Upper lobe of left lung (tissue), 4 donors: ENCODE results near the gene ST3GAL4.

ENCODE experiments used
- POLR2AphosphoS5 ChIP-seq, 2 donors: sonication (generic); formaldehyde crosslinking; IDR thresholded peaks; one replicate each; pipeline ENCODE4 v1.5.1; 2017; ENCODE audit warnings: antibody characterized with exemption in 2 of 2
- TF ChIP-seq, protein P1 (sequence below), 6 experiments: fragments of 450-650 bp in 4 of 6; fragments of 200-600 bp in 2 of 6; sonication (generic) in 2 of 6; IDR thresholded peaks; one replicate each; pipeline ENCODE4 v1.5.1; 2016 to 2019; ENCODE audit warnings: antibody characterized with exemption in 6 of 6

DNA sequence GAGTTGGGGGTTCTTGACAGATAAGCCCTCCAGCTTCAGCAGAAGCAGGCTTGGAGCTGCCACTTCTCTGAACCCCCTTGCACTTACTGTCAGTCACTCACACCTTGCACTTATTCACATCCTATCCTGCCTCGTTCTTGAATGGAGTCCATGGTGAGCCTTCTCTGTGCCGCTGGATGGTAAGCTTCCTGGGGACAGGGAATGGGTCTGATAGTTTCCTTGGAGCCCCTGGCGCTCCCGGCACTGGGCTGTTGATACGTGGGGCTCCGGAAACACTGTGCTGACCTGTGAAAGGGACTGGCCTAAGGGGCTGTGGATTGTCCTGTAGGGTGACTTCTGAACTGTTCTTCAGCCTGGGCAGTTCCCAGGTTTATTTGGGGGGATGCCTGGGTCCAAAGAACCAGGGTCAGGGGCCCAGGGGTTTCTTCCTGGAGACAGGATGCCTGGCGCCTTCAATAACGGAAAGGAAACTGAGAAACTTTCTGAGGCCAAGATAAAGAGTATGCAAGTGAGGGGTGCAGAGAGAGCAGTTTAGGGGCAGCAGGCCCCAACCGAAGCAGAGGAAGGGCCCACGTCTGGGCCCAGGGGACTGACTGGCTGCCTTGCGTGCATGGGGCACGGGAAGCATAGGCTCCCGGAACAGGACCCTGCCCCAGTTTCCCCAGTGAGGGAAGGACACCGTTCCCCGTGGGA lies 709 bp upstream of the ST3GAL4 start:
- TF ChIP-seq POLR2AphosphoS5 (IDR thresholded peaks at IDR 0.05) = no peak
- TF ChIP-seq, protein P1, sequence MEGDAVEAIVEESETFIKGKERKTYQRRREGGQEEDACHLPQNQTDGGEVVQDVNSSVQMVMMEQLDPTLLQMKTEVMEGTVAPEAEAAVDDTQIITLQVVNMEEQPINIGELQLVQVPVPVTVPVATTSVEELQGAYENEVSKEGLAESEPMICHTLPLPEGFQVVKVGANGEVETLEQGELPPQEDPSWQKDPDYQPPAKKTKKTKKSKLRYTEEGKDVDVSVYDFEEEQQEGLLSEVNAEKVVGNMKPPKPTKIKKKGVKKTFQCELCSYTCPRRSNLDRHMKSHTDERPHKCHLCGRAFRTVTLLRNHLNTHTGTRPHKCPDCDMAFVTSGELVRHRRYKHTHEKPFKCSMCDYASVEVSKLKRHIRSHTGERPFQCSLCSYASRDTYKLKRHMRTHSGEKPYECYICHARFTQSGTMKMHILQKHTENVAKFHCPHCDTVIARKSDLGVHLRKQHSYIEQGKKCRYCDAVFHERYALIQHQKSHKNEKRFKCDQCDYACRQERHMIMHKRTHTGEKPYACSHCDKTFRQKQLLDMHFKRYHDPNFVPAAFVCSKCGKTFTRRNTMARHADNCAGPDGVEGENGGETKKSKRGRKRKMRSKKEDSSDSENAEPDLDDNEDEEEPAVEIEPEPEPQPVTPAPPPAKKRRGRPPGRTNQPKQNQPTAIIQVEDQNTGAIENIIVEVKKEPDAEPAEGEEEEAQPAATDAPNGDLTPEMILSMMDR (IDR thresholded peaks at IDR 0.05) = no peak
